SK-N-SH (cell line): Measurements from ENCODE around the gene MKRN1. TPM values are rescaled to one million over a fixed set of nuclear protein-coding genes. Genes with fewer than 3 reads are reported as not detected.
"Not testable (repeated sequence)": the region's sequence is repeated elsewhere in the genome, so short reads cannot be mapped to it uniquely, and the experiment has no call there.

Experiments
- CTCF ChIA-PET: fragments of 300-600, 350-600 bp; formaldehyde crosslinking; extraction: SDS; loops from one replicate; lab custom pipeline; 2021; lab: Yijun Ruan, JAX
- POLR2A ChIA-PET: fragments of 350-600 bp; sonication (Branson Sonifier 250); formaldehyde crosslinking; extraction: SDS; loops from one replicate; lab custom pipeline; 2020; ENCODE audit warnings: antibody characterized with exemption, inconsistent platforms; lab: Yijun Ruan, JAX
- DNase-seq: peaks from one replicate; pipeline ENCODE4 v3.0.0; 2012
- H2AFZ ChIP-seq: fragments of 200-600 bp; sonication (generic); 2 replicates; pipeline ENCODE4 v1.8.1; 2016; ENCODE audit warnings: antibody characterized with exemption, mild to moderate bottlenecking, low read depth
- H3F3A ChIP-seq: fragments of 200-600 bp; sonication (generic); replicated peaks from 2 replicates; pipeline ENCODE3; 2016; ENCODE audit warnings: antibody characterized with exemption, mild to moderate bottlenecking; ENCODE audit not compliant: insufficient read depth
- H3K27ac ChIP-seq, 2 experiments: fragments of 200-500 bp in 1 of 2; fragments of 200-600 bp in 1 of 2; sonication (Bioruptor generic) in 1 of 2; sonication (generic), shearing (Covaris generic) in 1 of 2; 2 replicates each; pipeline versions ENCODE4 v1.5.1 to v1.6.1; 2014 to 2016; ENCODE audit warnings: low read depth in 2 of 2, inconsistent platforms in 1 of 2, low read length in 1 of 2, mild to moderate bottlenecking in 1 of 2, mixed read lengths in 1 of 2
- H3K27me3 ChIP-seq: fragments of 200-600 bp; sonication (generic), shearing (Covaris generic); 2 replicates; pipeline ENCODE4 v1.6.1; 2016; ENCODE audit warnings: mixed run types; ENCODE audit not compliant: insufficient read depth
- H3K36me3 ChIP-seq, 2 experiments: fragments of 200-500 bp in 1 of 2; fragments of 200-600 bp in 1 of 2; sonication (Bioruptor generic) in 1 of 2; sonication (generic) in 1 of 2; replicated peaks in 1 of 2; 2 replicates each; pipeline versions ENCODE3 to v1.5.1; 2014 to 2016; ENCODE audit warnings: low read length in 1 of 2, mild to moderate bottlenecking in 1 of 2; ENCODE audit not compliant: insufficient read depth in 2 of 2, control insufficient read depth in 1 of 2
- H3K4me1 ChIP-seq, 2 experiments: fragments of 200-500 bp in 1 of 2; fragments of 200-600 bp in 1 of 2; sonication (Bioruptor generic) in 1 of 2; sonication (generic), shearing (Covaris generic) in 1 of 2; 2 replicates each; pipeline versions ENCODE4 v1.5.1 to v1.6.1; 2014 to 2016; ENCODE audit warnings: low read depth in 1 of 2, low read length in 1 of 2, mixed run types in 1 of 2; ENCODE audit not compliant: insufficient read depth in 2 of 2, control insufficient read depth in 1 of 2
- H3K4me2 ChIP-seq: fragments of 200-600 bp; sonication (generic), shearing (Covaris generic); 2 replicates; pipeline ENCODE4 v1.6.1; 2017; ENCODE audit warnings: mixed run types
- H3K4me3 ChIP-seq, 2 experiments: fragments of 200-500 bp in 1 of 2; fragments of 200-600 bp in 1 of 2; sonication (Bioruptor generic) in 1 of 2; sonication (generic), shearing (Covaris generic) in 1 of 2; 2 replicates each; pipeline versions ENCODE4 v1.5.1 to v1.8.1; 2014 to 2016; ENCODE audit warnings: low read depth in 2 of 2, inconsistent platforms in 1 of 2, low read length in 1 of 2, mild to moderate bottlenecking in 1 of 2, mixed read lengths in 1 of 2, moderate library complexity in 1 of 2
- H3K79me2 ChIP-seq: fragments of 200-600 bp; sonication (generic); 2 replicates; pipeline ENCODE4 v1.8.1; 2017; ENCODE audit warnings: mild to moderate bottlenecking; ENCODE audit not compliant: insufficient read depth
- H3K9ac ChIP-seq: fragments of 200-600 bp; sonication (generic); 2 replicates; pipeline ENCODE4 v1.6.1; 2017; ENCODE audit warnings: mixed run types
- H3K9me2 ChIP-seq: fragments of 200-600 bp; sonication (generic); 2 replicates; pipeline ENCODE4 v1.6.1; 2017; ENCODE audit warnings: mixed run types
- H3K9me3 ChIP-seq: fragments of 200-600 bp; sonication (generic); 2 replicates; pipeline ENCODE4 v1.6.1; 2017; ENCODE audit warnings: mixed run types, mild to moderate bottlenecking, moderate library complexity
- H4K20me1 ChIP-seq: fragments of 200-600 bp; sonication (generic); 2 replicates; pipeline ENCODE4 v1.6.1; 2017; ENCODE audit warnings: mild to moderate bottlenecking, mixed run types; ENCODE audit not compliant: insufficient read depth
- EZH2phosphoT487 ChIP-seq: fragments of 200-600 bp; sonication (generic); IDR thresholded peaks from 2 replicates; pipeline ENCODE4 v1.6.1; 2017; ENCODE audit warnings: low read depth, mixed run types, mild to moderate bottlenecking, antibody characterized with exemption, moderate library complexity, borderline replicate concordance
- FOSL2 ChIP-seq: IDR thresholded peaks from 2 replicates; pipeline ENCODE4 v1.4.0; 2012; ENCODE audit warnings: low read depth, mild to moderate bottlenecking, moderate library complexity, borderline replicate concordance
- FOXM1 ChIP-seq: IDR thresholded peaks from 2 replicates; pipeline ENCODE4 v1.4.0; 2012; ENCODE audit warnings: low read depth, mild to moderate bottlenecking
- MEF2A ChIP-seq: IDR thresholded peaks from 2 replicates; pipeline ENCODE4 v1.4.0; 2012; ENCODE audit warnings: low read depth, borderline replicate concordance
- MXI1 ChIP-seq: IDR thresholded peaks from 2 replicates; pipeline ENCODE4 v1.6.1; 2012; ENCODE audit warnings: mild to moderate bottlenecking, low read depth, low read length, improper control_type of control experiment
- SMC3 ChIP-seq: IDR thresholded peaks from 2 replicates; pipeline ENCODE4 v1.6.1; 2012; ENCODE audit warnings: low read depth, low read length, improper control_type of control experiment
- WGBS: methylation state at CpG from one replicate; pipeline ENCODE4 v1.1.6; 2017; ENCODE audit warnings: low lambda C conversion rate; 5-methylcytosine and 5-hydroxymethylcytosine counted together
- polyA plus RNA-seq, 3 experiments: library from polyadenylated mRNA; depleted of rRNA; stranded (reverse); fragments of >200 nt; gene quantifications; 2 replicates each; pipeline ENCODE4 v1.2.3, GENCODE V29; 2012
- TF ChIP-seq, protein P1 (sequence below): IDR thresholded peaks from 2 replicates; pipeline ENCODE4 v1.4.0; 2012; ENCODE audit warnings: low read depth
- TF ChIP-seq, protein P2 (sequence below): IDR thresholded peaks from 2 replicates; pipeline ENCODE4 v1.6.1; 2012; ENCODE audit warnings: mild to moderate bottlenecking, low read depth, low read length, moderate library complexity
- TF ChIP-seq, protein P3 (sequence below): IDR thresholded peaks from 2 replicates; pipeline ENCODE4 v1.4.0; 2012; ENCODE audit warnings: low read depth, borderline replicate concordance
- TF ChIP-seq, protein P4 (sequence below): fragments of 200-600 bp; sonication (generic); IDR thresholded peaks from 2 replicates; pipeline ENCODE4 v1.6.1; 2017; ENCODE audit warnings: antibody characterized with exemption, mild to moderate bottlenecking, moderate library complexity

The MKRN1 gene
- polyA plus RNA-seq, 1 of the 3 experiments (the other 2 are of a cell fraction) = 53.5 TPM

DNA sequence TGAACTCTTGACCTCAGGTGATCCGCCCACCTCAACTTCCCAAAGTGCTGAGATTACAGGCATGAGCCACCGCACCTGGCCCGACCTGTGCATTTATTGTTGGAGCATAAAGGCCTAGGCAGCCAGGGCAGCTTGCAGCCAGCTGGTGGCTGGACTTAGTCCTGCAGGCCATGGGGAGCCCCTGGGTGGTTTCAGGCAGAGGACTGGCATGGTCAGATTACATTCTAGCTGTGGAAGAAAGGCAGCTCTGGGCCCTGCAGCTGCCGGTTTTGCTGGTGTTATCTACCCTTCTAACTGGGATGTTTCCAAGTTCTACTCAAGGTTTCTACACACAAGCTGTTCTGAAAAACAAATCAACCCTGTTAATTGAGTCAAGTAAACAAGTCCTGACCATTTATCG is 22.7 kb upstream of the MKRN1 start:
- POLR2A ChIA-PET = no interaction called here
- H3K9ac ChIP-seq = no peak overlapping the region
- H3K4me1 ChIP-seq = peaks cover 1 to 8% of the 10 kb centered on the region in 2 experiments; a peak in 1 of 4 replicates
- 91% methylated on average over 5 of the region's 5 CpGs for WGBS
- H3K36me3 ChIP-seq = no peaks in the 10 kb centered on the region
- no peak overlapping the region for H3K27ac ChIP-seq
- no peak overlapping the region for H2AFZ ChIP-seq
- no peaks in the 10 kb centered on the region for H3K9me3 ChIP-seq
- no peak overlapping the region for H3K4me3 ChIP-seq
- H3F3A ChIP-seq = no peaks in the 10 kb centered on the region
- H3K9me2 ChIP-seq = no peaks in the 10 kb centered on the region
- H3K4me2 ChIP-seq = no peak overlapping the region
- no peaks in the 10 kb centered on the region for H3K79me2 ChIP-seq
- TF ChIP-seq, protein P1, sequence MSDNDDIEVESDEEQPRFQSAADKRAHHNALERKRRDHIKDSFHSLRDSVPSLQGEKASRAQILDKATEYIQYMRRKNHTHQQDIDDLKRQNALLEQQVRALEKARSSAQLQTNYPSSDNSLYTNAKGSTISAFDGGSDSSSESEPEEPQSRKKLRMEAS = no peak
- TF ChIP-seq, protein P2, sequence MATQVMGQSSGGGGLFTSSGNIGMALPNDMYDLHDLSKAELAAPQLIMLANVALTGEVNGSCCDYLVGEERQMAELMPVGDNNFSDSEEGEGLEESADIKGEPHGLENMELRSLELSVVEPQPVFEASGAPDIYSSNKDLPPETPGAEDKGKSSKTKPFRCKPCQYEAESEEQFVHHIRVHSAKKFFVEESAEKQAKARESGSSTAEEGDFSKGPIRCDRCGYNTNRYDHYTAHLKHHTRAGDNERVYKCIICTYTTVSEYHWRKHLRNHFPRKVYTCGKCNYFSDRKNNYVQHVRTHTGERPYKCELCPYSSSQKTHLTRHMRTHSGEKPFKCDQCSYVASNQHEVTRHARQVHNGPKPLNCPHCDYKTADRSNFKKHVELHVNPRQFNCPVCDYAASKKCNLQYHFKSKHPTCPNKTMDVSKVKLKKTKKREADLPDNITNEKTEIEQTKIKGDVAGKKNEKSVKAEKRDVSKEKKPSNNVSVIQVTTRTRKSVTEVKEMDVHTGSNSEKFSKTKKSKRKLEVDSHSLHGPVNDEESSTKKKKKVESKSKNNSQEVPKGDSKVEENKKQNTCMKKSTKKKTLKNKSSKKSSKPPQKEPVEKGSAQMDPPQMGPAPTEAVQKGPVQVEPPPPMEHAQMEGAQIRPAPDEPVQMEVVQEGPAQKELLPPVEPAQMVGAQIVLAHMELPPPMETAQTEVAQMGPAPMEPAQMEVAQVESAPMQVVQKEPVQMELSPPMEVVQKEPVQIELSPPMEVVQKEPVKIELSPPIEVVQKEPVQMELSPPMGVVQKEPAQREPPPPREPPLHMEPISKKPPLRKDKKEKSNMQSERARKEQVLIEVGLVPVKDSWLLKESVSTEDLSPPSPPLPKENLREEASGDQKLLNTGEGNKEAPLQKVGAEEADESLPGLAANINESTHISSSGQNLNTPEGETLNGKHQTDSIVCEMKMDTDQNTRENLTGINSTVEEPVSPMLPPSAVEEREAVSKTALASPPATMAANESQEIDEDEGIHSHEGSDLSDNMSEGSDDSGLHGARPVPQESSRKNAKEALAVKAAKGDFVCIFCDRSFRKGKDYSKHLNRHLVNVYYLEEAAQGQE = no peak
- TF ChIP-seq EZH2phosphoT487 = no peak
- TF ChIP-seq FOXM1 = no peak
- TF ChIP-seq, protein P3, sequence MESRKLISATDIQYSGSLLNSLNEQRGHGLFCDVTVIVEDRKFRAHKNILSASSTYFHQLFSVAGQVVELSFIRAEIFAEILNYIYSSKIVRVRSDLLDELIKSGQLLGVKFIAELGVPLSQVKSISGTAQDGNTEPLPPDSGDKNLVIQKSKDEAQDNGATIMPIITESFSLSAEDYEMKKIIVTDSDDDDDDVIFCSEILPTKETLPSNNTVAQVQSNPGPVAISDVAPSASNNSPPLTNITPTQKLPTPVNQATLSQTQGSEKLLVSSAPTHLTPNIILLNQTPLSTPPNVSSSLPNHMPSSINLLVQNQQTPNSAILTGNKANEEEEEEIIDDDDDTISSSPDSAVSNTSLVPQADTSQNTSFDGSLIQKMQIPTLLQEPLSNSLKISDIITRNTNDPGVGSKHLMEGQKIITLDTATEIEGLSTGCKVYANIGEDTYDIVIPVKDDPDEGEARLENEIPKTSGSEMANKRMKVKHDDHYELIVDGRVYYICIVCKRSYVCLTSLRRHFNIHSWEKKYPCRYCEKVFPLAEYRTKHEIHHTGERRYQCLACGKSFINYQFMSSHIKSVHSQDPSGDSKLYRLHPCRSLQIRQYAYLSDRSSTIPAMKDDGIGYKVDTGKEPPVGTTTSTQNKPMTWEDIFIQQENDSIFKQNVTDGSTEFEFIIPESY = no peak
- TF ChIP-seq, protein P4, sequence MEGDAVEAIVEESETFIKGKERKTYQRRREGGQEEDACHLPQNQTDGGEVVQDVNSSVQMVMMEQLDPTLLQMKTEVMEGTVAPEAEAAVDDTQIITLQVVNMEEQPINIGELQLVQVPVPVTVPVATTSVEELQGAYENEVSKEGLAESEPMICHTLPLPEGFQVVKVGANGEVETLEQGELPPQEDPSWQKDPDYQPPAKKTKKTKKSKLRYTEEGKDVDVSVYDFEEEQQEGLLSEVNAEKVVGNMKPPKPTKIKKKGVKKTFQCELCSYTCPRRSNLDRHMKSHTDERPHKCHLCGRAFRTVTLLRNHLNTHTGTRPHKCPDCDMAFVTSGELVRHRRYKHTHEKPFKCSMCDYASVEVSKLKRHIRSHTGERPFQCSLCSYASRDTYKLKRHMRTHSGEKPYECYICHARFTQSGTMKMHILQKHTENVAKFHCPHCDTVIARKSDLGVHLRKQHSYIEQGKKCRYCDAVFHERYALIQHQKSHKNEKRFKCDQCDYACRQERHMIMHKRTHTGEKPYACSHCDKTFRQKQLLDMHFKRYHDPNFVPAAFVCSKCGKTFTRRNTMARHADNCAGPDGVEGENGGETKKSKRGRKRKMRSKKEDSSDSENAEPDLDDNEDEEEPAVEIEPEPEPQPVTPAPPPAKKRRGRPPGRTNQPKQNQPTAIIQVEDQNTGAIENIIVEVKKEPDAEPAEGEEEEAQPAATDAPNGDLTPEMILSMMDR = no peak
- no peak for TF ChIP-seq FOSL2
- TF ChIP-seq SMC3 = no peak
- TF ChIP-seq MXI1 = no peak
- no peak for TF ChIP-seq MEF2A
- no peaks in the 10 kb centered on the region for H3K27me3 ChIP-seq
- H4K20me1 ChIP-seq = no peaks in the 10 kb centered on the region
- CTCF ChIA-PET = interaction anchor here (0.8 to 2.4 kb wide), 3 partner anchors 16 to 151 kb away, joined by 3 to 12 read pairs (median 4); no protein-coding TSS in a partner anchor
- no peak for DNase-seq

DNA sequence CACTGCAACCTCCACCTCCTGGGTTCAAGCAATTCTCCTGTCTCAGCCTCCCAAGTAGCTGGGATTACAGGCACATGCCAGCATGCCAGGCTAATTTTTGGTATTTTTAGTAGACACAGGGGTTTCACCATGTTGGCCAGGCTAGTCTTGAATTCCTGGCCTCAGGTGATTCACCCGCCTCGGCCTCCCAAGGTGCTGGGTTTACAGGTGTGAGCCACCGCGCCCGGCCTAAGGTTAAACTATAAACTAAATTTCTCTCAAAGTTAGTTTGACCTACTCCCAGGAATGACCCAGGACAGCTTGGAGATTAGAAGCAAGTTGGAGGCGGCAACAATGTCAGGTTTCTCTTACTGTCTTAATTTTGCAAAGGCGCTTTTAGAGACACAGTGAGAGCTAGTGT is 18.5 kb upstream of the MKRN1 start:
- H3K9me3 ChIP-seq, H3K4me2 ChIP-seq, H3K27ac ChIP-seq, H4K20me1 ChIP-seq, H3K27me3 ChIP-seq, POLR2A ChIA-PET, DNase-seq, H3K9me2 ChIP-seq, H3F3A ChIP-seq, H2AFZ ChIP-seq, H3K4me3 ChIP-seq, H3K36me3 ChIP-seq, H3K4me1 ChIP-seq, H3K9ac ChIP-seq, H3K79me2 ChIP-seq: not testable (repeated sequence)
- 91% methylated on average over 7 of the region's 7 CpGs for WGBS
- CTCF ChIA-PET = interaction anchor here (0.6 to 2.2 kb wide), 5 partner anchors 9 to 156 kb away, joined by 3 to 9 read pairs (median 5); no protein-coding TSS in a partner anchor
